Colonic mucosa (tissue), 4 donors: Measurements from ENCODE around the gene UBP1. TPM values are rescaled to one million over a fixed set of nuclear protein-coding genes. Genes with fewer than 3 reads are reported as not detected.

Experiments used
- DNase-seq: peaks from one replicate; pipeline ENCODE4 v3.0.0-alpha.2; 2020
- H3K27ac ChIP-seq: fragments of 200-600 bp; one replicate; pipeline ENCODE4 v1.8.0; 2021
- H3K27me3 ChIP-seq: fragments of 200-600 bp; one replicate; pipeline ENCODE4 v1.8.0; 2021
- H3K36me3 ChIP-seq: fragments of 200-600 bp; one replicate; pipeline ENCODE4 v1.8.0; 2021
- H3K4me1 ChIP-seq: fragments of 200-600 bp; one replicate; pipeline ENCODE4 v1.8.0; 2021; ENCODE audit warnings: mild to moderate bottlenecking
- H3K4me3 ChIP-seq: fragments of 200-600 bp; one replicate; pipeline ENCODE4 v1.8.0; 2021
- H3K9ac ChIP-seq, 2 donors: one replicate each; pipeline ENCODE4 v1.7.0; 2013; ENCODE audit warnings: control low read depth in 2 of 2, low read depth in 2 of 2, low read length in 2 of 2
- H3K9me3 ChIP-seq: fragments of 200-600 bp; one replicate; pipeline ENCODE4 v1.8.0; 2021
- CTCF ChIP-seq: fragments of 200-600 bp; IDR thresholded peaks from one replicate; pipeline ENCODE4 v1.8.0; 2022; ENCODE audit warnings: antibody characterized with exemption, mild to moderate bottlenecking
- intact Hi-C: fragments of 100-400 bp; cut with DNase I; formaldehyde crosslinking; loops from one replicate; pipeline ENCODE4 v1.14.1; 2022
- total RNA-seq, 2 donors: library from RNA; stranded (reverse); fragmentation: NEBNext Ultra II Directional in 1 of 2; extraction: Animal tissue kit (Norgen Biotek cat#: 25700) in 1 of 2; gene quantifications; one replicate each; pipeline ENCODE4 v1.2.1, GENCODE V29; 2021
- donor health status: healthy.
- donor health status: DM: no; HTN: no; CAD: no.
- donor health status: DM: no; HTN: no; CAD: no.

The UBP1 gene
- total RNA-seq, 2 donors from 2014 or later: 68.2 to 71.4 TPM

- Histone ChIP-seq H3K27me3 (no peaks in the 10 kb centered on the region), H3K9ac (no peak overlapping the region), H3K9me3 (no peaks in the 10 kb centered on the region), H3K36me3 (peaks cover 15% of the 10 kb centered on the region), H3K4me1 (no peaks in the 10 kb centered on the region), H3K4me3 (no peak overlapping the region), H3K27ac (no peak overlapping the region)
- no peak for DNase-seq
- no peak for TF ChIP-seq CTCF
- intact Hi-C loops: no loop called here
Observed at GRCh38 chr3:33394403-33395054, 45.7 kb downstream of the UBP1 start.

- intact Hi-C loops: no loop called here
- Histone ChIP-seq H3K4me3 (no peak overlapping the region), H3K9me3 (no peaks in the 10 kb centered on the region), H3K36me3 (peaks cover 15% of the 10 kb centered on the region), H3K9ac (no peak overlapping the region), H3K27ac (no peak overlapping the region), H3K4me1 (no peaks in the 10 kb centered on the region), H3K27me3 (no peaks in the 10 kb centered on the region)
- no peak for TF ChIP-seq CTCF
- no peak for DNase-seq
Observed at GRCh38 chr3:33392703-33393125, 47.5 kb downstream of the UBP1 start.

- Histone ChIP-seq H3K9ac (no peak overlapping the region), H3K4me1 (no peaks in the 10 kb centered on the region), H3K36me3 (peaks cover 15% of the 10 kb centered on the region), H3K27me3 (no peaks in the 10 kb centered on the region), H3K27ac (no peak overlapping the region), H3K4me3 (no peak overlapping the region), H3K9me3 (no peaks in the 10 kb centered on the region)
- intact Hi-C loops: no loop called here
- no peak for DNase-seq
- no peak for TF ChIP-seq CTCF
Observed at GRCh38 chr3:33392144-33392543, 48.1 kb downstream of the UBP1 start.

GRCh38 chr3:33391255-33391995 lies 48.8 kb downstream of the UBP1 start:
- Histone ChIP-seq H3K4me1 (no peaks in the 10 kb centered on the region), H3K27me3 (no peaks in the 10 kb centered on the region), H3K36me3 (peaks cover 15% of the 10 kb centered on the region), H3K9ac (no peak overlapping the region), H3K4me3 (no peak overlapping the region), H3K9me3 (no peaks in the 10 kb centered on the region), H3K27ac (no peak overlapping the region)
- TF ChIP-seq CTCF: no peak
- intact Hi-C loops: no loop called here
- DNase-seq: no peak

- Histone ChIP-seq H3K4me1 (no peaks in the 10 kb centered on the region), H3K36me3 (peaks cover 9% of the 10 kb centered on the region), H3K27ac (no peak overlapping the region), H3K9me3 (no peaks in the 10 kb centered on the region), H3K27me3 (no peaks in the 10 kb centered on the region), H3K4me3 (no peak overlapping the region), H3K9ac (no peak overlapping the region)
- no peak for TF ChIP-seq CTCF
- intact Hi-C loops: no loop called here
- DNase-seq: no peak
Observed at GRCh38 chr3:33389908-33390307, 50.3 kb downstream of the UBP1 start.
